ENCODE results near the gene MRTFB. TPM values are rescaled to one million over a fixed set of nuclear protein-coding genes. Genes with fewer than 3 reads are reported as not detected.

The MRTFB gene
- total RNA-seq, 1 experiment from 2014 or later = 90.5 TPM

GRCh38 chr16:14089283-14089823 is 18.2 kb downstream of the MRTFB start:
- Histone ChIP-seq H3K27ac (ENCODE audit: low read length) (no peak overlapping the region), H3K36me3 (ENCODE audit: control insufficient read depth, insufficient read depth, low read length) (no peaks in the 10 kb centered on the region), H3K4me3 (ENCODE audit: low read depth in 2 of 2, low read length in 2 of 2) (no peak overlapping the region), H3K4me1 (ENCODE audit: control insufficient read depth, insufficient read depth, low read length) (0 out of 2 replicates have a peak, but pooled peaks cover 6% of the 10 kb centered on the region), H3K9me3 (ENCODE audit: control insufficient read depth, insufficient read depth, low read depth, low read length) (no peaks in the 10 kb centered on the region), H3K27me3 (ENCODE audit: control insufficient read depth, insufficient read depth, low read length) (no peaks in the 10 kb centered on the region)
- no peak for ATAC-seq
- POLR2A ChIA-PET = no interaction called here
- no peak for DNase-seq (ENCODE audit: low read depth, low spot score)
- CTCF ChIA-PET = no interaction called here
- TF ChIP-seq TCF7L2 (IDR thresholded peaks at IDR 0.05; ENCODE audit: low read depth, low read length) (no peak), REST (IDR thresholded peaks at IDR 0.05; ENCODE audit: insufficient read depth in 1 of 2, low read depth in 2 of 2, low read length in 1 of 2) (no peak), POLR2AphosphoS5 (IDR thresholded peaks at IDR 0.05; ENCODE audit: low read depth, low read length) (no peak), SIN3A (IDR thresholded peaks at IDR 0.05; ENCODE audit: borderline replicate concordance, insufficient read depth, low read depth, low read length) (no peak), CTCF (IDR thresholded peaks at IDR 0.05) (no peak)
- intact Hi-C loops (cut with micrococcal nuclease; ENCODE audit: unreplicated experiment) = no loop called here
- in situ Hi-C loops (cut with HindIII; ENCODE audit: low pct_unique_long_range_greater_than_20kb, low sequenced_read_pairs) = no loop called here
- BruUV-seq (replicated peaks) = no TSS peak

- CTCF ChIA-PET = no interaction called here
- in situ Hi-C loops (cut with HindIII; ENCODE audit: low pct_unique_long_range_greater_than_20kb, low sequenced_read_pairs) = no loop called here
- no peak overlapping the region for H3K4me3 ChIP-seq (ENCODE audit: low read depth in 2 of 2, low read length in 2 of 2)
- no peak for DNase-seq (ENCODE audit: low read depth, low spot score)
- POLR2A ChIA-PET = interaction anchor here (0.7 kb wide), 1 partner anchor 104 kb away, joined by 5 read pairs; no protein-coding TSS in a partner anchor
- TF ChIP-seq TCF7L2 (IDR thresholded peaks at IDR 0.05; ENCODE audit: low read depth, low read length) (no peak), SIN3A (IDR thresholded peaks at IDR 0.05; ENCODE audit: borderline replicate concordance, insufficient read depth, low read depth, low read length) (no peak), REST (IDR thresholded peaks at IDR 0.05; ENCODE audit: insufficient read depth in 1 of 2, low read depth in 2 of 2, low read length in 1 of 2) (no peak), POLR2AphosphoS5 (IDR thresholded peaks at IDR 0.05; ENCODE audit: low read depth, low read length) (no peak), CTCF (IDR thresholded peaks at IDR 0.05) (no peak)
- H3K9me3 ChIP-seq (ENCODE audit: control insufficient read depth, insufficient read depth, low read depth, low read length) = no peaks in the 10 kb centered on the region
- H3K36me3 ChIP-seq (ENCODE audit: control insufficient read depth, insufficient read depth, low read length) = no peaks in the 10 kb centered on the region
- H3K27ac ChIP-seq (ENCODE audit: low read length) = no peak overlapping the region
- peaks cover 11% of the 10 kb centered on the region; the same call in 1 of the 2 replicates for H3K4me1 ChIP-seq (ENCODE audit: control insufficient read depth, insufficient read depth, low read length)
- H3K27me3 ChIP-seq (ENCODE audit: control insufficient read depth, insufficient read depth, low read length) = no peaks in the 10 kb centered on the region
- no peak for ATAC-seq
- intact Hi-C loops (cut with micrococcal nuclease; ENCODE audit: unreplicated experiment) = no loop called here
- no TSS peak for BruUV-seq (replicated peaks)
Observed at GRCh38 chr16:14092561-14092960, 21.4 kb downstream of the MRTFB start.
